ENCODE measurements around the gene THOC6. TPM values are rescaled to one million over a fixed set of nuclear protein-coding genes. Genes with fewer than 3 reads are reported as not detected.

THOC6 gene
- total RNA-seq, 1 donor from 2014 or later = 22.2 TPM

GRCh38 chr16:3015865-3016521 lies 7.8 kb upstream of the THOC6 start:
- DNase-seq (ENCODE audit: low read depth in 2 of 2) = no peak

GRCh38 chr16:3017344-3017743 lies 6.5 kb upstream of the THOC6 start:
- DNase-seq (ENCODE audit: low read depth in 2 of 2) = no peak

- DNase-seq (ENCODE audit: low read depth in 2 of 2) = peak in 1 of 2 donors; percentile 31
These were observed 5.9 kb upstream of the THOC6 start, which contains the start of gene CLDN6 for GRCh38 chr16:3017794-3018506. Gene CLDN6, minus strand, starts transcription at chr16:3018183. Its CDS starts 2,162 bp downstream, at chr16:3016021.

- DNase-seq (ENCODE audit: low read depth in 2 of 2) = no peak
These were observed 4.1 kb upstream of the THOC6 start for GRCh38 chr16:3019594-3020246.

GRCh38 chr16:3020247-3020603 lies 3.6 kb upstream of the THOC6 start, which contains the start of gene TNFRSF12A:
Gene TNFRSF12A, plus strand, starts transcription at chr16:3020368. Its CDS starts 30 bp downstream, at chr16:3020398.
- DNase-seq (ENCODE audit: low read depth in 2 of 2) = peak in 1 of 2 donors; percentile 81

GRCh38 chr16:3020604-3021448 lies 3.0 kb upstream of the THOC6 start:
- peak; percentile 40 to 92 for DNase-seq (ENCODE audit: low read depth in 2 of 2)

GRCh38 chr16:3021449-3022207 lies 2.2 kb upstream of the THOC6 start:
- peak in 1 of 2 donors; percentile 67 for DNase-seq (ENCODE audit: low read depth in 2 of 2)

- peak; percentile 45 to 92 for DNase-seq (ENCODE audit: low read depth in 2 of 2)
These were observed 1.6 kb upstream of the THOC6 start for GRCh38 chr16:3022208-3022683.

GRCh38 chr16:3022684-3023414 lies 986 bp upstream of the THOC6 start:
- DNase-seq (ENCODE audit: low read depth in 2 of 2) = peak in 1 of 2 donors; percentile 22

GRCh38 chr16:3023415-3023668 lies 493 bp upstream of the THOC6 start:
- no peak for DNase-seq (ENCODE audit: low read depth in 2 of 2)

- DNase-seq (ENCODE audit: low read depth in 2 of 2) = no peak
These were observed 1.5 kb downstream of the THOC6 start for GRCh38 chr16:3025032-3026002.

GRCh38 chr16:3026003-3026378 lies 2.2 kb downstream of the THOC6 start:
- no peak for DNase-seq (ENCODE audit: low read depth in 2 of 2)

GRCh38 chr16:3026609-3027488 lies 3.0 kb downstream of the THOC6 start:
- no peak for DNase-seq (ENCODE audit: low read depth in 2 of 2)

- DNase-seq (ENCODE audit: low read depth in 2 of 2) = no peak
These were observed 3.6 kb downstream of the THOC6 start for GRCh38 chr16:3027489-3027795.

- peak; percentile 43 to 80 for DNase-seq (ENCODE audit: low read depth in 2 of 2)
These were observed 4.3 kb downstream of the THOC6 start for GRCh38 chr16:3027983-3028715.

- no peak for DNase-seq (ENCODE audit: low read depth in 2 of 2)
These were observed 5.0 kb downstream of the THOC6 start for GRCh38 chr16:3028716-3029319.
